GM18499 (cell line): ENCODE data around the gene RYR3.
"Not testable (repeated sequence)": the region's sequence is repeated elsewhere in the genome, so short reads cannot be mapped to it uniquely, and the experiment has no call there.

Experiments
- ATAC-seq: cut with Tn5 transposase; IDR thresholded peaks from one replicate; pipeline ENCODE4 v1.9.1; 2021; ENCODE audit warnings: moderate number of reproducible peaks; ENCODE audit not compliant: insufficient read depth, unreplicated experiment

RYR3 gene

GRCh38 chr15:33561407-33561806, 250.6 kb downstream of the RYR3 start:
- no peak for ATAC-seq

DNA sequence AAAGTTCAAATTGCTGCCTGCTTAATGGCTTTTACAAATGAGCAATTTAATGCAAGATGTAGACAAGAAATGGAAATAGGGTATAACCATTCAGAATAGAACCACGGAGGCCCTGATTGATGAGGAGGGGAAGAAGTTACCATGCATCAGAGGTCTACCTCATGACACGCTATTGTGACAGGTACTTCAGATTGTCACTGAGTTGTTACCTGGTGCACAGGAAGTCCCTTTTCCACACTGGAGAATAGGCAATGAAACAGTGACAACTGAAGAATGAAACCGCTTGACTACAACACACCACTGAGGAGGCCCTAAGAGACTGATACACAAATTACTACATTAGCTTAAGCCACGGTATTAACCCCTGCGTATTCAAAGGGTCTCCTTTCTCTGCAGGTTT, 251.2 kb downstream of the RYR3 start:
- ATAC-seq: no peak

DNA sequence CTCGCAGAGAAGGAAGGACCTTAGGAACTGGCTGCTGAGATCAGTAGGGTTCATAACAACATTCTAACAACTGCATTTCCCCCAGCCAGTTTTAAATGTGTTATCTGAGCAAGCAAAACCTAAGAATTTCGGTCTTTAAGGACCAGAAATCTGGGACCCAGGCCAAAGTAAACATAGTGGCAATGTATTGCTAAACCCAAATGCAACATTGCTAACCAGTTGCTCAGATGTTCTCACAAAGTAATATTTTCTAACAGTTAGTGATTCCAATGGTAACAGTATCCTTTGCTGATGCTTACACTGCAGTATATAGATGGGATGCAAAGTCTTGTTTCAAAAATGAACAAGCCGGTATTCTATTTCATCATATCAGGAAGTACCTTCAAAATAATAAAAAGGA, 254.3 kb downstream of the RYR3 start:
- no peak for ATAC-seq

GRCh38 chr15:33567652-33568051, 256.9 kb downstream of the RYR3 start:
- no peak for ATAC-seq

DNA sequence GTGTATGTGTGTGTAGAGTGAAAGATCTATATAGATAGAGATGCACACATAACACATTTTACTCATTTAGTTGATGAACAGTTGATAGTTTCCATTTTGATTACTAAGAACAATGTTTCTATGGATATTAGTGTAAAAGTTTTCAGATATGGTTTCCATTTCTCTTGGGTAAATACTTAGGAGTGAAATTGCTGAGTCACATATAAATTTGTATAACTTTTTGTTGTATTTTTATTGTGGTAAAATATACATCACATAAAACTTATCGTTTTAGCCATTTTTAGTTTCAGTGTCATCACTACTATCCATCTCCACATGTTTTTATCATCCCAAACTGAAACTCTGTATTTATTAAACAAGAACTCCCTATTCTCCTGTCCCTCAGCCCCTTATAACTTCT, 258.3 kb downstream of the RYR3 start:
- ATAC-seq: no peak

DNA sequence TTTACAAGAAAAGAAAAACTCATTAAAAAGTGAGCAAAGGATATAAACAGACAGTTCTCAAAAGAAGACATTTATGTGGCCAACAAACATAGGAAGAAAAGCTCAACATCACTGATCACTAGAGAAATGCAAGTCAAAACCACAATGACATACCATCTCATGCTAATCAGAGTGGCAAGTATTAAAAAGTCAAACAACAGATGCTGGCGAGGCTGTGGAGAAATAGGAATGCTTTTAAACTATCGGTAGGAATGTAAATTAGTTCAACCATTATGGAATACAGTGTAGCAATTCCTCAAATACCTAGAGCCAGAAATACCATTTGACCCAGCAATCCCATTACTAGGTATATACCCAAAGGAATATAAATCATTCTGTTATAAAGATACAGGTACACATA, 267.1 kb downstream of the RYR3 start:
- ATAC-seq: not testable (repeated sequence)

DNA sequence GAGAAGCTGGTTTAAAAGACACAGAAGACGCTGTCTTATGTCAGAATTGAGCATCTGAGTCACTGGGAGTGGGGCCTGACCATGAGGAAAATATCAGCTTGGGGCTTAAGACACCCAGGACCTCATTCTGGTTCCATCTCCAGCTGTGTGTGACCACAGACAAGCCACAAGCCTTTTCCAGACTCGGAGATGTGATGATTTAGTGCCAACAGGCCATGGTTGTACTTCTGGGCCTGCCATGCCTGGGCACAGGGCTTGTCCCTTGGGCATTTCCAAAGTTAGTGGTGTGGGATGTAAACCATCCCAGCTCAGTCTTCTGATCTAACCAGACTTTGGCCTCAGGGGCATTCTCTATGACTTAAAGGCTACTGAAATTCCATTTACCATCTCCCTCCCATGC, 269.8 kb downstream of the RYR3 start:
- ATAC-seq: no peak

DNA sequence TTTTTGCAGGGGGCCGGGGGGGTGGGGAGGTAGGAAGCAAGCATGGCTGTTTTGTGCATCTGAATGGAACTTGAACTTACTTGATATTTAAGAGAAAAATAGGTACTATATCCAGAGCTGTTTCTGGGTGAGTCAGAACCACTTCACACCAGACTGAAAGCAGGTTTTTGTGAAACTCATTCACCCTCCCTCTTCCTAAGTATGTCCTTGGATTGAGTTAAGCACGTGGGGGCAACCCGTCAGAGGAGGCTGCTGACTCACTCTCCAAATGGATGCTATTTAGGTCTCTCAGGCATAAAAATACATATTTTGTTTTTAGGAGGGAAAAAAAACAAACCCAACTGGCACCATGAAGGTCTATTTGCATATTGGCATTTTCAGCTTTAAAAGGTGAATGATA, 270.3 kb downstream of the RYR3 start:
- no peak for ATAC-seq

DNA sequence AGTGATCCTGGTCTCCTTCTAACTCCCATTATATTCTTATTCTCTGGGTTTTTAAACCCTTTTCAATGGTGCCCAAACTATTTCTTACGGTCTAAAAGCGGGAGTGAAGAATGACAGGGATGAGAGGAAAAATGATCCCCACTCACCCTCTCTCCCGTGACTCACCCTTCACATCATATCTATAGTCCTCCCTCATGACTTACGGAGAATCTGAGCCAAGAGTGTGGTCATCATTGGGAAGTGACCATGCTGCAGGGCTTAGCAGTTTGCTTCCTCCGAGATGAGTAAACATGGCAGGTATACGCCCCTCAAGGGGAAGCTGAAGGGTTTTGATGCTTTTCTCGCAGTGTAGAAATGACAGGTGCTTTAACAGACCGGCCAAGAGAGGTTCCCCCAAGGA, 274.0 kb downstream of the RYR3 start:
- ATAC-seq: no peak

DNA sequence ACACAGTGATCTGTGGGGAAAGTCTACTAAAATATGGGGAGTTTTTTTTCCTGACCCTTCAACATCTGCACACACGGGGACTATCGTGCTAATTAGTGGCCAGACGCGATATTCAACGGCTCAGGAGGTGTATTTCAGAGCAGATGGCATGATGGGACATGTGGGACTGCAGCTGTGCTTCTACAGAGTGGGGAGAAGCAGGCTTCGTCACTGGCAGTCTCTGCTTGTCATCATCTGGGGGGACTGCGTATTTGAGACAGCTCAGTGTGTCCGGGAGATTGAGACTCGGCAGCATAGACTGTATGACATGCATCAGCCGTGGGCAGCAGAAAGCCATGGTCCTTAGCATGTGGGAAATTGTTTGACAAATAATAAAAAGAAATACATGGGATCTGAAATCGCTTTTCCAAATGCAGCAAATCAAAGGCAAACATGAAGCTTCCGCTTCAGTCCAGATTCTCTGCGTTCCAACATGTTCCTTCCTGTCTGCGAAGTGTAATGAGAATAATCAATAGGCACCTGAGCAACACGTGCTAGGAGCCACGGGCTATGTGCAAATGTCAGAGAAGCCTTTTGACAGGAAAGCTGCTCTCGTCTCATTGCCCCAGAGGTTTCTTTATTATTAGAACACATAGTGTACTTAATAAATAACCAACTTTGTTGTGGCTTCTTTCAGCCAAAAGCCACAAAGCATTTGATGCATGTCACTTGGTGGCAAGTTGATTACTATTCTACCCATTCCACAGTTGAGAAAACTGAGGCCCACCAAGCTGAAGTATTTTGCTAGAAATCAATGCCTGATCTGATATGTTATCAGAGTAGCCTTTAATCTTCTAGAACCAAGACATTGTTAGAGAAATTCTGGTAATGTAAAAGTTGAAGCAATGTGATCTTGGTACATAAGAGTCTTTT, 276.3 kb downstream of the RYR3 start:
- no peak for ATAC-seq

GRCh38 chr15:33587773-33588172, 277.0 kb downstream of the RYR3 start:
- no peak for ATAC-seq

DNA sequence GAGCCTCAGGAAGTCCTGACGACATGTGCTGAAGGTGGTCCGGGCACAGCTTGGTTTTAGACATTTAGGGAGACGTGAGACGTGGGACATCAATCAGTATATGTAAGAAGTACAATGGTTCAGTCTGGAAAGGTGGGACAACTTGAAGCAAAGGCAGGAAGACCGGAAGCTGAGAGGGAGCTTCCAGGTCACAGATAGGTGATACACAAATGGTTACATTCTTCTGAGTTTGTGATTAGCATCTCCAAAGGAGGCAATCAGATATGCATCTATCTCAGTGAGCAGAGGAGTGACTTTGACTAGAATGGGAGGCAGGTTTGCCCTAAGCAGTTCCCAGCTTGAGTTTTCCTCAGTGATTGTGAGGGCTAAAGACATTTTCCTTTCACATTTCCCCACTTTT, 282.1 kb downstream of the RYR3 start:
- no peak for ATAC-seq

DNA sequence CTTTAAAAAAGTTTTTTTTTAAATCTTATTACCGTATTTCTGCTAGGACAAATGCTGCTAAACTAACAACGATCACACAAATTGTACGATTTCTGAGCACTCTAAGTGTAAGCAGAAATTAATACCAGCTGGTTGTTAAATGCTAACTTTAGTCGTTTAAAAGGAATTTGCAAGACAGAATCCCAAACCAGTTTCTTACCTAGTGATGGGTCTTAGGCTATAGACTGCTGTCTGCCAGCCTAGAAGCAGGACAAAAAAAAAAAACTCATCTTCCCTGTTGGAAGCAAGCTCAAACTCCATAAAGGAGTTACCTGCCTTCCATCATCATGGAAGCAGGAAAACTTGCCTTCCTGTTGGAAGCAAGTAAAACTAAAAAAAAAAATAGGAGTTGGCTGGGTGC, 287.6 kb downstream of the RYR3 start:
- ATAC-seq: not testable (repeated sequence)

- no peak for ATAC-seq
Observed at GRCh38 chr15:33600212-33600611, 289.4 kb downstream of the RYR3 start.

DNA sequence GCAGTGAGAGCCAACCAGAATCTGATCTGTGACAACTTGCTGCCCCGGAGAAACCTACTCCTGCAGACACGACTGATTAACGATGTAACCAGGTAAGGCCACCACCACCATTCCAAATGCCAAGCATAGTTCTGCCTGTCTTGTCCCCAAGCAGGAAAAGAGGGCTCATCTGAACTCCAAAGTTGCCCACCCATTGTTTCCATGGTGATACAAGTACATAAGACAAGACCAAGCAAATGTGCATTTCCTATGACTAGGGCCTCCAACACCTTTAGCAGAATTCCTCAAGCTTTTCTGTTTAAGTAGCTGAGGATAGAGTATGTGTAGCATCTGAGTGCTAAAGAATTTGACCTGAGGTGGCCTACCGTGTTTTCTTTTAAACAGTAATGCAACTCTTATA, 290.7 kb downstream of the RYR3 start:
- ATAC-seq: no peak

- ATAC-seq: no peak
Observed at GRCh38 chr15:33608714-33609113, 297.9 kb downstream of the RYR3 start.

DNA sequence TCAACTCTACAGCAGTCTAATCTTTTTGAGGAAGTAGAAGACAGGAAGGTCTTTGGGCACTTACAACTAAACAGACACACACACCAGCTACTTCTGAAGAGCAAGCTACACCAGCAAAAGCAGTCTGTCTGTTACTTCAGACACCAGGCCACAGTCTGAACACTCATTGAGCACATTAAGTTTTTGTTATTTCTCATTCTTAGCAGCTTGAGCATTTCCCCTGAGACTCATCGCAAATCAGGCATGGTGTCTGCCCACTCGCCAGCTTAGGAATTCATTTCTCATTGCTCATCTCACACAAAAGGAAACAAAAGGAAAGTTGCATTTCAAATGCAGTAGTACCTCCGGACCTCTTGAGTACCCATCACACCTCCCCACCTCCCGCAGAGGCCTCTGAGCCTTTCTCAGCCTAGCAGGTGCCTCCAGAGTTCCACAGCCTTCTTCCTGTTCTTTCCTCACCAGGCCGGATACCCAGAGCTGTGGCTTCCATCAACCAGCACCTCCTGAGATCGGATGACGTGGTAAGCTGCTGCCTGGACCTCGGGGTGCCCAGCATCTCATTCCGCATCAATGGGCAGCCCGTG, 302.0 kb downstream of the RYR3 start:
- ATAC-seq: no peak

DNA sequence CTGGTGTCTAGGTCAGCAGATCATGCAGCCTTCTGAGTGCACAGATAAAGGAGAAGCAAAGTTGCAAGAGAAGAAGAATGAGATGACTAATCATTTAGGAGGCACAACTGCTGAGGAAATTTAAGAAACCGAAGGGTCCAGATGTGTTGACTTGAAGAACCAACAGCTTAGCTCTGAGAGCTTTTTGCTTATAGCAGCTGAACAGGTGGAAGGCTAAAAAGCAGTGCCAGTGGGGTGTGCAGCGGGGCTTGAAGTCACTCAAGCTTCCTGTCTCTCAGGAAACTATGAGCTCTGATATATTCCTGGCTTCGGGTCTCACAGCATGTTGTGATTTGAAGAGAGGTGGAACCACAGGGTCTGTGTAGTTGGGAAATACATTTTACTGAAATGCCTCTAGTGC, 305.7 kb downstream of the RYR3 start:
- ATAC-seq: no peak

DNA sequence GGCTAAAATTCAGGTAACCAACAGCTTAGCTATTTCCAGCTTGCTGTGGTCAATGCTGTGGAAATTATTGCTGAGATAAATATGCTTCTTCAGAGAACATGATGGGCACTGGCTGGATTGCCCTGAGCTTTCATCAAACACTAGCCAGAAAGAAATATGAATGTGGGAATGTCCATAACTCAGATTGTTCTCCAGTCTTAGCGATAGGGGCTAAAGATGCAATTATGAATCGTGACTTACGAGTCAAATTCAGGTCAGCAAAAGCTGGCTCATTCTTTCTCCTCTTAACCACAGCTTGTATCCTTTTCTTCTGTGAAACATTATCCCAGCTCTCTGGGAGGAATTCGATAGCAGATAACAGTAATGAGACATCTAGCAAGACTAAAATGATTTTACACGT, 307.6 kb downstream of the RYR3 start:
- no peak for ATAC-seq

GRCh38 chr15:33621141-33621540, 310.4 kb downstream of the RYR3 start:
- ATAC-seq: no peak

DNA sequence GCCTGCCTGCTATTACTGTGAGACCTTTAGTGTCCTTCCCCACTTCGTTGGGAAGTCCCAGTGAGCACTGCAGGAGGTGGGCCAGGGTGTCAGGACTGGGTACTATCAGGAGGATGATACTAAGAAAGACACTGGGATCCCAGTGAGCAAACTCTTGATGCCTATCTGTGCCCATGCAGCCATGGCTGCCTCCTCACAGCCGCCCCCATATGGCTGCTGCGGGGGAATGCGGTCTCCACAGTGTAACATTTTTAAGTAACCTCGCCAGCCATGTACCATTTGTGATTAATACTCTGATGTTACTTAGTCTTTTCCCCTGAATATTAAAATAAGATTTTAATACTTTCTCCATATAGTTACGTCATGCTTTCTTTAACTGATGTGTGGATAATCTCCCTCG, 312.2 kb downstream of the RYR3 start:
- ATAC-seq: no peak

DNA sequence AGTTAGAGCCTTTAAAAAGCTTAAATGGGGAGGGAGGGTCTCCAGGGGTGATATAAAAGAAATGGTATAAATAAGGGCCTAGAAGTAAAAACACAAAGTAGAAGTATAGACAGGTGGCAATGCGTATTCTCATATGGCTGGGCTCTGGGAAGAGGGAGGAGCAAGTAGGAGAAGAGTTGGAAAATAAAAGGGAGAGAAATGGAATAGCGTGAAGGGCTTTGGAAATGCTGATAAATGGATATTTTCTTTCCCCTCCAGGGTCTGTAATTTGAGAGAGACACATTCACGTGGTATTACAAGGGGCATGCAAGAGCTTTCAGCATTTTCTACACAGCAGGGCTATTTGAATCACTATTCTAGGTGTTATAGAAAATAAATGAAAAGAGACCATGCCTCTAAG, 313.7 kb downstream of the RYR3 start:
- no peak for ATAC-seq
